Prostate gland (tissue), 2 donors: Measurements from ENCODE around the gene EPSTI1. TPM values are rescaled to one million over a fixed set of nuclear protein-coding genes. Genes with fewer than 3 reads are reported as not detected.
"Not testable (repeated sequence)": the region's sequence is repeated elsewhere in the genome, so short reads cannot be mapped to it uniquely, and the experiment has no call there.

Source experiments
- DNase-seq: peaks from one replicate; pipeline ENCODE4 v3.0.0-alpha.2; 2019; ENCODE audit warnings: low spot score
- H3K27ac ChIP-seq, 2 donors: fragments of 200-600 bp; sonication (generic); 2 replicates each; pipeline ENCODE4 v1.5.1; 2017 to 2019
- H3K27me3 ChIP-seq: fragments of 200-600 bp; sonication (generic); replicated peaks from 2 replicates; pipeline ENCODE4 v1.5.1; 2019; ENCODE audit not compliant: insufficient read depth
- H3K36me3 ChIP-seq, 2 donors: fragments of 200-600 bp; sonication (generic); 1 replicate in 1 of 2; 2 replicates in 1 of 2; pipeline versions ENCODE4 v1.5.1 to v1.8.1; 2017 to 2019
- H3K4me1 ChIP-seq: fragments of 200-600 bp; sonication (generic); replicated peaks from 2 replicates; pipeline ENCODE4 v1.5.1; 2019
- H3K4me3 ChIP-seq, 2 donors: fragments of 200-600 bp; sonication (generic); 2 replicates each; pipeline ENCODE4 v1.5.1; 2017 to 2019
- H3K9me3 ChIP-seq: fragments of 200-600 bp; sonication (generic); 2 replicates; pipeline ENCODE4 v1.5.1; 2017
- POLR2A ChIP-seq: fragments of 450-650 bp; IDR thresholded peaks from one replicate; pipeline ENCODE4 v1.6.1; 2016; ENCODE audit warnings: antibody characterized with exemption, mild to moderate bottlenecking
- POLR2AphosphoS5 ChIP-seq: sonication (generic); formaldehyde crosslinking; IDR thresholded peaks from one replicate; pipeline ENCODE4 v1.6.1; 2017; ENCODE audit warnings: antibody characterized with exemption
- WGBS: methylation state at CpG from one replicate; pipeline ENCODE4 v1.1.5; 2018; 5-methylcytosine and 5-hydroxymethylcytosine counted together
- intact Hi-C: fragments of 100-400 bp; cut with DNase I; formaldehyde crosslinking; loops from one replicate; pipeline ENCODE4 v1.14.2; 2022
- total RNA-seq, 2 donors: library from RNA; depleted of rRNA; stranded (reverse); fragments of >200 nt; gene quantifications; one replicate each; pipeline ENCODE4 v1.1.0, GENCODE V29; 2016
- TF ChIP-seq, protein P1 (sequence below), 4 experiments: fragments of 200-600 bp in 2 of 4; fragments of 450-650 bp in 2 of 4; sonication (generic) in 2 of 4; IDR thresholded peaks; 1 replicate in 3 of 4; 2 replicates in 1 of 4; pipeline ENCODE4 v1.5.1; 2016 to 2019; ENCODE audit warnings: antibody characterized with exemption in 4 of 4, mild to moderate bottlenecking in 2 of 4, moderate library complexity in 2 of 4

The EPSTI1 gene
- total RNA-seq, 2 donors from 2014 or later = 1.7 to 8.0 TPM

- no peaks in the 10 kb centered on the region for H3K9me3 ChIP-seq
- no peak for DNase-seq
- WGBS = 51% methylated on average over 10 of the region's 10 CpGs
- no peaks in the 10 kb centered on the region for H3K27me3 ChIP-seq
- H3K27ac ChIP-seq = no peak overlapping the region
- H3K36me3 ChIP-seq = no peaks in the 10 kb centered on the region
- no peak overlapping the region for H3K4me3 ChIP-seq
- H3K4me1 ChIP-seq = no peaks in the 10 kb centered on the region
- TF ChIP-seq, protein P1, sequence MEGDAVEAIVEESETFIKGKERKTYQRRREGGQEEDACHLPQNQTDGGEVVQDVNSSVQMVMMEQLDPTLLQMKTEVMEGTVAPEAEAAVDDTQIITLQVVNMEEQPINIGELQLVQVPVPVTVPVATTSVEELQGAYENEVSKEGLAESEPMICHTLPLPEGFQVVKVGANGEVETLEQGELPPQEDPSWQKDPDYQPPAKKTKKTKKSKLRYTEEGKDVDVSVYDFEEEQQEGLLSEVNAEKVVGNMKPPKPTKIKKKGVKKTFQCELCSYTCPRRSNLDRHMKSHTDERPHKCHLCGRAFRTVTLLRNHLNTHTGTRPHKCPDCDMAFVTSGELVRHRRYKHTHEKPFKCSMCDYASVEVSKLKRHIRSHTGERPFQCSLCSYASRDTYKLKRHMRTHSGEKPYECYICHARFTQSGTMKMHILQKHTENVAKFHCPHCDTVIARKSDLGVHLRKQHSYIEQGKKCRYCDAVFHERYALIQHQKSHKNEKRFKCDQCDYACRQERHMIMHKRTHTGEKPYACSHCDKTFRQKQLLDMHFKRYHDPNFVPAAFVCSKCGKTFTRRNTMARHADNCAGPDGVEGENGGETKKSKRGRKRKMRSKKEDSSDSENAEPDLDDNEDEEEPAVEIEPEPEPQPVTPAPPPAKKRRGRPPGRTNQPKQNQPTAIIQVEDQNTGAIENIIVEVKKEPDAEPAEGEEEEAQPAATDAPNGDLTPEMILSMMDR (IDR thresholded peaks at IDR 0.05) = no peak
- TF ChIP-seq POLR2A = no peak
- no peak for TF ChIP-seq POLR2AphosphoS5
- intact Hi-C loops = no loop called here
These were observed 126.9 kb downstream of the EPSTI1 start for GRCh38 chr13:42864952-42865767.

DNA sequence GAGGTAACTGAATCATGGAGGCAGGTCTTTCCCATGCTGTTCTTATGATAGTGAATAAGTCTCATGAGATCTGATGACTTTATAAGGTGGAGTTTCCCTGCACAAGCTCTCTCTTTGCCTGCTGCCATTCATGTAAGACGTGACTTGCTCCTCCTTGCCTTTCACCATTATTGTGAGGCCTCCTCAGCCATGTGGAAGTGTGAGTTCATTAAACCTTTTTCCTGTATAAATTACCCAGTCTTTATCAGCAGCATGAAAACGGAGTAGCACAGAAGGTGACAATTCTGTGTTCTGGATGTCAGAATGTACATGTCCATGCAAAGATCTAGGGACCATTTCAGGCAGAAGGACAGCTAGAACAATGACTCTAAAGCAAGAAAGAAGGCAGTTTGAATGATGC is 129.7 kb downstream of the EPSTI1 start:
- H3K4me3 ChIP-seq, H3K4me1 ChIP-seq, H3K27me3 ChIP-seq, H3K9me3 ChIP-seq, H3K36me3 ChIP-seq, DNase-seq, intact Hi-C loops, H3K27ac ChIP-seq: not testable (repeated sequence)
- 93% methylated on average over 2 of the region's 2 CpGs for WGBS

GRCh38 chr13:42860485-42860884 is 131.6 kb downstream of the EPSTI1 start:
- Histone ChIP-seq H3K4me1 (no peaks in the 10 kb centered on the region), H3K27ac (no peak overlapping the region), H3K4me3 (no peak overlapping the region), H3K9me3 (no peaks in the 10 kb centered on the region), H3K36me3 (no peaks in the 10 kb centered on the region), H3K27me3 (no peaks in the 10 kb centered on the region)
- DNase-seq = no peak
- intact Hi-C loops = no loop called here
- 70% methylated on average over 4 of the region's 4 CpGs for WGBS
- TF ChIP-seq, protein P1 (IDR thresholded peaks at IDR 0.05) = no peak
- TF ChIP-seq POLR2AphosphoS5 (no peak), POLR2A (no peak)

GRCh38 chr13:42859760-42860159 is 132.3 kb downstream of the EPSTI1 start:
- no peak overlapping the region for H3K4me3 ChIP-seq
- no peaks in the 10 kb centered on the region for H3K36me3 ChIP-seq
- intact Hi-C loops = no loop called here
- H3K27ac ChIP-seq = no peak overlapping the region
- 57% methylated on average over 2 of the region's 2 CpGs for WGBS
- no peaks in the 10 kb centered on the region for H3K4me1 ChIP-seq
- DNase-seq = no peak
- TF ChIP-seq, protein P1 (IDR thresholded peaks at IDR 0.05) = no peak
- no peak for TF ChIP-seq POLR2AphosphoS5
- no peak for TF ChIP-seq POLR2A
- no peaks in the 10 kb centered on the region for H3K27me3 ChIP-seq
- no peaks in the 10 kb centered on the region for H3K9me3 ChIP-seq

DNA sequence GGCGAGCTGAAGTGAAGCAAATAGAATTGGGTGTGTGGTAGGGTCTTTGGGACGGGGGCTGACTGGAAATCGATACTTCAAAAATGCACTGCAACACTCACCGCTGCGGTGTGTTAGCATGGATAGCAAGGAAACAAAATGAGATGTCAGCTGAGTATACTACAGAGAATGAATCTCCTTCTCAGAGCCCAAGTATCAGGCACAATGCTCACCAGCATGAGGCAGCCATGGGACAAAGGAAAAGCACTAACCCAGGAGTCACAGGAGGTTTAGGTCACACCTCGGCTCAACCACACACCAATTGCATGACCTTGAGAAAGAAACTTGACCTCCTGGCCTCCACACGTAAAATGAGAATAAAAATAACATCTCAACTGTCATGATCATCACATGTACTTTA is 136.6 kb downstream of the EPSTI1 start:
- intact Hi-C loops = no loop called here
- 84% methylated on average over 7 of the region's 7 CpGs for WGBS
- TF ChIP-seq POLR2A = no peak
- TF ChIP-seq, protein P1 (IDR thresholded peaks at IDR 0.05) = no peak
- no peak for TF ChIP-seq POLR2AphosphoS5
- Histone ChIP-seq H3K4me1 (no peaks in the 10 kb centered on the region), H3K9me3 (no peaks in the 10 kb centered on the region), H3K27me3 (no peaks in the 10 kb centered on the region), H3K27ac (no peak overlapping the region), H3K4me3 (no peak overlapping the region), H3K36me3 (no peaks in the 10 kb centered on the region)
- no peak for DNase-seq
